Measurements from ENCODE around the gene TMEM100. TPM values are rescaled to one million over a fixed set of nuclear protein-coding genes. Genes with fewer than 3 reads are reported as not detected.

Gene TMEM100
- polyA plus RNA-seq, 3 donors: not detected

GRCh38 chr17:55727275-55727674 lies 4.6 kb upstream of the TMEM100 start:
- 100% methylated on average over 2 of the region's 6 CpGs for WGBS (ENCODE audit: insufficient coverage)

GRCh38 chr17:55726440-55726839 lies 3.8 kb upstream of the TMEM100 start:
- no peak overlapping the region for H3K4me3 Mint-ChIP-seq

More at GRCh38 chr17:55727275-55727674, 4.6 kb upstream of the TMEM100 start:
- no peaks in the 10 kb centered on the region for H3K4me1 ChIP-seq (ENCODE audit: control insufficient read depth in 1 of 2, insufficient read depth in 2 of 2, low read length in 2 of 2)
- H3K4me3 Mint-ChIP-seq: no peak overlapping the region
- no peaks in the 10 kb centered on the region for H4K20me1 ChIP-seq (ENCODE audit: insufficient read depth, low read length)
- no peak overlapping the region for H3K9ac ChIP-seq (ENCODE audit: insufficient read depth, low read length, poor library complexity, severe bottlenecking)
- no peak overlapping the region for H3K4me3 ChIP-seq (replicated peaks in 1 of 3; ENCODE audit: low read depth in 2 of 3, low read length in 3 of 3)
- no peak for TF ChIP-seq CTCF (IDR thresholded peaks at IDR 0.05)
- H3K36me3 Mint-ChIP-seq: no peaks in the 10 kb centered on the region
- H3K27me3 ChIP-seq (ENCODE audit: control insufficient read depth in 2 of 2, insufficient read depth in 2 of 2, low read length in 2 of 2): peaks cover 12 to 19% of the 10 kb centered on the region in 2 donors
- no peak overlapping the region for H3K4me2 ChIP-seq (replicated peaks; ENCODE audit: extremely low read depth, low read length, poor library complexity, severe bottlenecking)
- no peak for DNase-seq
- no peaks in the 10 kb centered on the region for H3K79me2 ChIP-seq (ENCODE audit: insufficient read depth, low read length)
- H3K9me3 ChIP-seq (replicated peaks in 1 of 2; ENCODE audit: control insufficient read depth in 1 of 2, insufficient read depth in 1 of 2, low read length in 2 of 2): no peaks in the 10 kb centered on the region
- H3K9me3 Mint-ChIP-seq: peaks cover 0 to 2% (median 0%) of the 10 kb centered on the region in 7 donors
- H3K27ac ChIP-seq (ENCODE audit: low read depth in 1 of 2, low read length in 2 of 2): no peak overlapping the region
- peaks cover 9 to 19% (median 16%) of the 10 kb centered on the region in 3 donors for H3K27me3 Mint-ChIP-seq (ENCODE audit: low read depth in 3 of 3)
- intact Hi-C loops (cut with micrococcal nuclease): no loop called here
- H3K27ac Mint-ChIP-seq: no peak overlapping the region
- H3K36me3 ChIP-seq (replicated peaks in 1 of 2; ENCODE audit: control insufficient read depth in 1 of 2, insufficient read depth in 2 of 2, low read length in 2 of 2): no peaks in the 10 kb centered on the region
- no peak overlapping the region for H2AFZ ChIP-seq (ENCODE audit: insufficient read depth, low read depth, low read length, poor library complexity, severe bottlenecking)
- peaks cover 14% of the 10 kb centered on the region for H3K4me1 Mint-ChIP-seq

More at GRCh38 chr17:55726440-55726839, 3.8 kb upstream of the TMEM100 start:
- Histone ChIP-seq H3K27ac (ENCODE audit: low read depth in 1 of 2, low read length in 2 of 2) (no peak overlapping the region), H3K36me3 (replicated peaks in 1 of 2; ENCODE audit: control insufficient read depth in 1 of 2, insufficient read depth in 2 of 2, low read length in 2 of 2) (no peaks in the 10 kb centered on the region), H3K79me2 (ENCODE audit: insufficient read depth, low read length) (no peaks in the 10 kb centered on the region), H3K27me3 (ENCODE audit: control insufficient read depth in 2 of 2, insufficient read depth in 2 of 2, low read length in 2 of 2) (peaks cover 15 to 23% of the 10 kb centered on the region in 2 donors), H2AFZ (ENCODE audit: insufficient read depth, low read depth, low read length, poor library complexity, severe bottlenecking) (no peak overlapping the region), H3K4me3 (replicated peaks in 1 of 3; ENCODE audit: low read depth in 2 of 3, low read length in 3 of 3) (no peak overlapping the region), H4K20me1 (ENCODE audit: insufficient read depth, low read length) (no peaks in the 10 kb centered on the region), H3K4me1 (ENCODE audit: control insufficient read depth in 1 of 2, insufficient read depth in 2 of 2, low read length in 2 of 2) (no peaks in the 10 kb centered on the region), H3K4me2 (replicated peaks; ENCODE audit: extremely low read depth, low read length, poor library complexity, severe bottlenecking) (no peak overlapping the region), H3K9ac (ENCODE audit: insufficient read depth, low read length, poor library complexity, severe bottlenecking) (no peak overlapping the region), H3K9me3 (replicated peaks in 1 of 2; ENCODE audit: control insufficient read depth in 1 of 2, insufficient read depth in 1 of 2, low read length in 2 of 2) (no peaks in the 10 kb centered on the region)
- Mint-ChIP-seq H3K4me1 (peaks cover 7% of the 10 kb centered on the region), H3K9me3 (peaks cover 0 to 2% (median 0%) of the 10 kb centered on the region in 7 donors), H3K27me3 (ENCODE audit: low read depth in 3 of 3) (peaks cover 11 to 25% (median 23%) of the 10 kb centered on the region in 3 donors), H3K27ac (no peak overlapping the region), H3K36me3 (no peaks in the 10 kb centered on the region)
- intact Hi-C loops (cut with micrococcal nuclease): no loop called here
- WGBS (ENCODE audit: insufficient coverage): no CpG with 5 or more reads among the region's 2 CpGs
- DNase-seq: no peak
- TF ChIP-seq CTCF (IDR thresholded peaks at IDR 0.05): no peak

Measured in CD14-positive monocyte (primary cell).